Measurements from ENCODE around the gene DNAJC18. TPM values are rescaled to one million over a fixed set of nuclear protein-coding genes. Genes with fewer than 3 reads are reported as not detected.

Gene DNAJC18
- total RNA-seq, 4 donors from 2014 or later: 0.35 to 23.9 (median 3.4) TPM

- H3K4me3 ChIP-seq: peak overlapping the region in 2 of 4 donors; percentile 42 to 44
- no peak for TF ChIP-seq CTCF (IDR thresholded peaks at IDR 0.05)
- TF ChIP-seq POLR2A (IDR thresholded peaks at IDR 0.05): no peak
- peak overlapping the region in 3 of 4 donors; percentile 53 to 83 (median 60) for H3K27ac ChIP-seq
- H3K4me1 ChIP-seq: peaks cover 11 to 35% (median 12%) of the 10 kb centered on the region in 4 donors
- H3K36me3 ChIP-seq: peaks cover 0 to 18% (median 0%) of the 10 kb centered on the region in 3 donors
- H3K9me3 ChIP-seq: no peaks in the 10 kb centered on the region
- H3K27me3 ChIP-seq: no peaks in the 10 kb centered on the region
- DNase-seq: peak in 1 of 3 donors; percentile 56
Observed at GRCh38 chr5:139381837-139382761, 57.2 kb downstream of the DNAJC18 start.

GRCh38 chr5:139379626-139380449 is 59.5 kb downstream of the DNAJC18 start:
- Histone ChIP-seq H3K36me3 (peaks cover 0 to 25% (median 0%) of the 10 kb centered on the region in 3 donors), H3K9me3 (no peaks in the 10 kb centered on the region), H3K4me3 (no peak overlapping the region), H3K27me3 (no peaks in the 10 kb centered on the region), H3K4me1 (peaks cover 9 to 24% (median 11%) of the 10 kb centered on the region in 4 donors), H3K27ac (no peak overlapping the region)
- peak in 1 of 3 donors; percentile 43 for DNase-seq
- TF ChIP-seq POLR2A (IDR thresholded peaks at IDR 0.05): no peak
- TF ChIP-seq CTCF (IDR thresholded peaks at IDR 0.05): no peak

- TF ChIP-seq POLR2A (IDR thresholded peaks at IDR 0.05) (no peak), CTCF (IDR thresholded peaks at IDR 0.05) (no peak)
- H3K27ac ChIP-seq: no peak overlapping the region
- H3K4me3 ChIP-seq: no peak overlapping the region
- DNase-seq: peak in 2 of 3 donors; percentile 19 to 41
- H3K4me1 ChIP-seq: peaks cover 0 to 22% (median 3%) of the 10 kb centered on the region in 4 donors
- H3K36me3 ChIP-seq: peaks cover 0 to 25% (median 0%) of the 10 kb centered on the region in 3 donors
- H3K9me3 ChIP-seq: no peaks in the 10 kb centered on the region
- no peaks in the 10 kb centered on the region for H3K27me3 ChIP-seq
Observed at GRCh38 chr5:139378941-139379361, 60.4 kb downstream of the DNAJC18 start.

DNA sequence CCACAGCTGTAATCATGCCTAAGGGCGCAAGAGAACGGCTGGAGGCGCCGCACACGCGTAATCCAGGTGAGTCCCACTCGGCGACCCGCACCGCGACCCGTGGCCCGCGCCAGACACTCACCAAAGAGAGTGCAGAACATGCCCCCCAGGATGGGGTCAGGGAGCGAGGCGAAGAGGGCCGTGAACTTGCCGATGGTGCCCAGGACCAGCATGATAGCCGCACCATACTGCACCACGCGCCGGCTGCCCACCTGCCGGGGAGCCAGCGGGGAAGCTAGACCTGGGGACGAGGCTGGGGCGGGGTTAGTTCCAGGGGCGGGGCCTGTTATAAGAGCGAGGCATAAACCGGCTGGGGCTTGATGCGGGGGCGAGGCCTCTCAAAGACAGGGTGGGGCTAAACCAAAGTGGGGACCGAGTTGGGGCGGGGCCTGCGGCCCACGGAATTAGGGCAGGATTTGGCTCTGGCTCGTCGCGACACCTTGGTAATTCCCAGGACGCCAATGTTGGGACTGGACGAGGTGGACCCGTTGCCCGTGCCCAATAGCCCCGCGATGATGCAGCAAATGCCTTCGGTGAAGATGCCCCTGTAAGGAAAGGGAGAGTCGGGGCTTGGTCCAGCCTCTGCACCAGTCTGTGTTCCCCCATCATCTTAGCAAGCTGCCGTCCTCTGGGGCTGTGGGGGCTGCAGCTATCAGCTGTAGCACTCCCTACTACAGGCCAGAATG is 61.1 kb downstream of the DNAJC18 start:
- no peak for TF ChIP-seq POLR2A (IDR thresholded peaks at IDR 0.05)
- no peak for TF ChIP-seq CTCF (IDR thresholded peaks at IDR 0.05)
- Histone ChIP-seq H3K4me1 (peaks cover 0 to 22% (median 2%) of the 10 kb centered on the region in 4 donors), H3K36me3 (peaks cover 0 to 25% (median 0%) of the 10 kb centered on the region in 3 donors), H3K4me3 (no peak overlapping the region), H3K9me3 (no peaks in the 10 kb centered on the region), H3K27me3 (no peaks in the 10 kb centered on the region), H3K27ac (no peak overlapping the region)
- peak in 2 of 3 donors; percentile 45 to 46 for DNase-seq

GRCh38 chr5:139377226-139377625 is 62.1 kb downstream of the DNAJC18 start:
- TF ChIP-seq POLR2A (IDR thresholded peaks at IDR 0.05) (no peak), CTCF (IDR thresholded peaks at IDR 0.05) (no peak)

More at GRCh38 chr5:139377226-139377625, 62.1 kb downstream of the DNAJC18 start:
- peak in 2 of 3 donors; percentile 17 to 37 for DNase-seq
- Histone ChIP-seq H3K27me3 (no peaks in the 10 kb centered on the region), H3K27ac (no peak overlapping the region), H3K4me3 (no peak overlapping the region), H3K4me1 (peaks cover 0 to 17% (median 2%) of the 10 kb centered on the region in 4 donors), H3K9me3 (no peaks in the 10 kb centered on the region), H3K36me3 (peaks cover 0 to 26% (median 0%) of the 10 kb centered on the region in 3 donors)
